ENCODE data around the gene PABPC3. TPM values are rescaled to one million over a fixed set of nuclear protein-coding genes. Genes with fewer than 3 reads are reported as not detected.

The PABPC3 gene
- total RNA-seq, 1 donor from 2014 or later, result 0.45 TPM

GRCh38 chr13:25110956-25111584, 15.1 kb downstream of the PABPC3 start:
- Mint-ChIP-seq H3K4me1 (ENCODE audit: low read depth, unreplicated experiment) (peaks cover 11% of the 10 kb centered on the region), H3K9me3 (ENCODE audit: unreplicated experiment) (no peaks in the 10 kb centered on the region), H3K4me3 (ENCODE audit: unreplicated experiment) (no peak overlapping the region), H3K27ac (ENCODE audit: unreplicated experiment) (no peak overlapping the region), H3K36me3 (ENCODE audit: low read depth, unreplicated experiment) (no peaks in the 10 kb centered on the region), H3K27me3 (ENCODE audit: low read depth, unreplicated experiment) (no peaks in the 10 kb centered on the region)
- Histone ChIP-seq H3K4me2 (ENCODE audit: low read length) (peak overlapping the region; percentile 23), H3K27me3 (ENCODE audit: insufficient read depth, low read length) (peaks cover 3% of the 10 kb centered on the region), H4K20me1 (ENCODE audit: insufficient read depth, low read length) (no peaks in the 10 kb centered on the region), H3K27ac (ENCODE audit: low read depth, low read length) (no peak overlapping the region), H3K36me3 (ENCODE audit: insufficient read depth, low read length) (no peaks in the 10 kb centered on the region), H2AFZ (ENCODE audit: low read depth, low read length) (no peak overlapping the region), H3K4me3 (ENCODE audit: insufficient read depth, low read depth, low read length) (no peak overlapping the region), H3K9me3 (ENCODE audit: insufficient read depth, low read depth, low read length) (no peaks in the 10 kb centered on the region), H3K9ac (ENCODE audit: low read length) (no peak overlapping the region), H3K4me1 (ENCODE audit: insufficient read depth, low read length) (peaks cover 4% of the 10 kb centered on the region), H3K79me2 (ENCODE audit: insufficient read depth, low read length) (no peaks in the 10 kb centered on the region)
- DNase-seq (ENCODE audit: low read depth) (no peak), FAIRE-seq (no peak)
- no peak for TF ChIP-seq CTCF (IDR thresholded peaks at IDR 0.05; ENCODE audit: insufficient read depth, low read depth, low read length)
- no peak for TF ChIP-seq EZH2 (IDR thresholded peaks at IDR 0.05; ENCODE audit: insufficient read depth, low read length)

- FAIRE-seq (peak; percentile 23), DNase-seq (ENCODE audit: low read depth) (peak; percentile 18)
- no peaks in the 10 kb centered on the region for H3K36me3 Mint-ChIP-seq (ENCODE audit: low read depth, unreplicated experiment)
- no peaks in the 10 kb centered on the region for H3K9me3 Mint-ChIP-seq (ENCODE audit: unreplicated experiment)
- no peaks in the 10 kb centered on the region for H3K9me3 ChIP-seq (ENCODE audit: insufficient read depth, low read depth, low read length)
- H3K27me3 ChIP-seq (ENCODE audit: insufficient read depth, low read length), result peaks cover 3% of the 10 kb centered on the region
- H3K4me3 ChIP-seq (ENCODE audit: insufficient read depth, low read depth, low read length), result no peak overlapping the region
- H3K27me3 Mint-ChIP-seq (ENCODE audit: low read depth, unreplicated experiment), result no peaks in the 10 kb centered on the region
- peak overlapping the region; percentile 23 for H3K4me2 ChIP-seq (ENCODE audit: low read length)
- no peaks in the 10 kb centered on the region for H3K36me3 ChIP-seq (ENCODE audit: insufficient read depth, low read length)
- no peak overlapping the region for H3K27ac Mint-ChIP-seq (ENCODE audit: unreplicated experiment)
- peaks cover 11% of the 10 kb centered on the region for H3K4me1 Mint-ChIP-seq (ENCODE audit: low read depth, unreplicated experiment)
- H4K20me1 ChIP-seq (ENCODE audit: insufficient read depth, low read length), result no peaks in the 10 kb centered on the region
- H3K79me2 ChIP-seq (ENCODE audit: insufficient read depth, low read length), result no peaks in the 10 kb centered on the region
- H3K4me3 Mint-ChIP-seq (ENCODE audit: unreplicated experiment), result no peak overlapping the region
- H3K9ac ChIP-seq (ENCODE audit: low read length), result no peak overlapping the region
- H2AFZ ChIP-seq (ENCODE audit: low read depth, low read length), result no peak overlapping the region
- H3K4me1 ChIP-seq (ENCODE audit: insufficient read depth, low read length), result peaks cover 4% of the 10 kb centered on the region
- no peak overlapping the region for H3K27ac ChIP-seq (ENCODE audit: low read depth, low read length)
- TF ChIP-seq CTCF (IDR thresholded peaks at IDR 0.05; ENCODE audit: insufficient read depth, low read depth, low read length), result no peak
- no peak for TF ChIP-seq EZH2 (IDR thresholded peaks at IDR 0.05; ENCODE audit: insufficient read depth, low read length)
Observed at GRCh38 chr13:25111585-25111956, 15.6 kb downstream of the PABPC3 start.

GRCh38 chr13:25112695-25113255, 16.8 kb downstream of the PABPC3 start:
- H2AFZ ChIP-seq (ENCODE audit: low read depth, low read length), result no peak overlapping the region
- Mint-ChIP-seq H3K4me3 (ENCODE audit: unreplicated experiment) (no peak overlapping the region), H3K36me3 (ENCODE audit: low read depth, unreplicated experiment) (no peaks in the 10 kb centered on the region), H3K27me3 (ENCODE audit: low read depth, unreplicated experiment) (no peaks in the 10 kb centered on the region), H3K4me1 (ENCODE audit: low read depth, unreplicated experiment) (peaks cover 11% of the 10 kb centered on the region), H3K27ac (ENCODE audit: unreplicated experiment) (no peak overlapping the region), H3K9me3 (ENCODE audit: unreplicated experiment) (no peaks in the 10 kb centered on the region)
- no peak overlapping the region for H3K4me2 ChIP-seq (ENCODE audit: low read length)
- H4K20me1 ChIP-seq (ENCODE audit: insufficient read depth, low read length), result no peaks in the 10 kb centered on the region
- DNase-seq (ENCODE audit: low read depth) (no peak), FAIRE-seq (no peak)
- H3K36me3 ChIP-seq (ENCODE audit: insufficient read depth, low read length), result no peaks in the 10 kb centered on the region
- H3K27ac ChIP-seq (ENCODE audit: low read depth, low read length), result no peak overlapping the region
- H3K9me3 ChIP-seq (ENCODE audit: insufficient read depth, low read depth, low read length), result no peaks in the 10 kb centered on the region
- no peak overlapping the region for H3K9ac ChIP-seq (ENCODE audit: low read length)
- TF ChIP-seq EZH2 (IDR thresholded peaks at IDR 0.05; ENCODE audit: insufficient read depth, low read length), result no peak
- TF ChIP-seq CTCF (IDR thresholded peaks at IDR 0.05; ENCODE audit: insufficient read depth, low read depth, low read length), result no peak
- no peaks in the 10 kb centered on the region for H3K79me2 ChIP-seq (ENCODE audit: insufficient read depth, low read length)
- peaks cover 4% of the 10 kb centered on the region for H3K4me1 ChIP-seq (ENCODE audit: insufficient read depth, low read length)
- H3K27me3 ChIP-seq (ENCODE audit: insufficient read depth, low read length), result peaks cover 4% of the 10 kb centered on the region
- no peak overlapping the region for H3K4me3 ChIP-seq (ENCODE audit: insufficient read depth, low read depth, low read length)

Data from astrocyte (in vitro differentiated cells and primary cell).